ENCODE measurements around the gene FGGY. TPM values are rescaled to one million over a fixed set of nuclear protein-coding genes. Genes with fewer than 3 reads are reported as not detected.

The FGGY gene
- total and polyA plus RNA-seq, 2 donors (not counting 3 experiments of a cell fraction or from before 2014, with no cell fraction given): 5.6 to 6.4 TPM

DNA sequence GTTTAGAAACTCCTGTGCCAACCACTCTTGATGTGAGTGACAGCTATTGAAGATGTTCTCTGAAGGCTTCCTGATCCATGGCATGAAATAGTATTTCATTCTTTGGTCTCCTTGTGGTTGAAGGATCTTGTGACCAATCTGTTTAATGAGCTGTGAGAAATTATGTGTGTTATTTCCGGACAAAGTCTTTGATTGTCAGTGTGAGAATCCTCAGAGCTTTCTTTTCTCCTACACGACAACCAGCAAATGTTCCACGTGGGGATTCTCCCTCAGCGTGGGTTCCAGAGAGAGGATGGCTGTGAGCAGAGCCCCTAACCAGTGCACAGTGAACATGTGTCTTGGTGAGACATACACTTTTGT is 472.8 kb downstream of the FGGY start:
- H3K4me3 ChIP-seq (replicated peaks in 1 of 3; ENCODE audit: insufficient read depth in 1 of 3, low read depth in 1 of 3, low read length in 3 of 3): no peak overlapping the region
- POLR2A ChIA-PET: no interaction called here
- FAIRE-seq (no peak), DNase-seq (ENCODE audit: low read depth, low spot score) (no peak)
- CTCF ChIA-PET: interaction anchor here (1.2 kb wide), 1 partner anchor 71 kb away, joined by 3 read pairs; no protein-coding TSS in a partner anchor
- BruUV-seq (replicated peaks): no TSS peak
- intact Hi-C loops (cut with micrococcal nuclease): no loop called here
- H3K4me2 ChIP-seq (ENCODE audit: insufficient read depth, low read length): no peak overlapping the region
- no peaks in the 10 kb centered on the region for H3K79me2 ChIP-seq (ENCODE audit: control insufficient read depth, insufficient read depth, low read length)
- no peak overlapping the region for H3K9ac ChIP-seq (replicated peaks; ENCODE audit: extremely low read depth, insufficient read depth, low read length)
- dilution Hi-C loops (cut with MboI; ENCODE audit: extremely low pct_ligation_motif_present, low sequenced_read_pairs): no loop called here
- H3K9me1 ChIP-seq (replicated peaks; ENCODE audit: control insufficient read depth, extremely low read depth, insufficient read depth, low read length): no peaks in the 10 kb centered on the region
- no peaks in the 10 kb centered on the region for H4K20me1 ChIP-seq (replicated peaks; ENCODE audit: control insufficient read depth, extremely low read depth, insufficient read depth, low read length)
- TF ChIP-seq, protein P1, sequence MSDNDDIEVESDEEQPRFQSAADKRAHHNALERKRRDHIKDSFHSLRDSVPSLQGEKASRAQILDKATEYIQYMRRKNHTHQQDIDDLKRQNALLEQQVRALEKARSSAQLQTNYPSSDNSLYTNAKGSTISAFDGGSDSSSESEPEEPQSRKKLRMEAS (IDR thresholded peaks at IDR 0.05; ENCODE audit: insufficient read depth, insufficient read length): no peak
- no peak for TF ChIP-seq EZH2 (IDR thresholded peaks at IDR 0.05; ENCODE audit: borderline replicate concordance, low read depth, low read length, severe bottlenecking)
- TF ChIP-seq CTCF (IDR thresholded peaks at IDR 0.05; ENCODE audit: extremely low read depth in 1 of 2, insufficient read depth in 1 of 2, low read depth in 1 of 2, low read length in 2 of 2): no peak
- no peak for TF ChIP-seq POLR2AphosphoS5 (IDR thresholded peaks at IDR 0.05; ENCODE audit: insufficient read depth, low read depth, low read length)
- no peak for TF ChIP-seq GATA2 (IDR thresholded peaks at IDR 0.05; ENCODE audit: insufficient read depth, insufficient read length, low read depth, low read length)
- no peak for TF ChIP-seq FOS (IDR thresholded peaks at IDR 0.05; ENCODE audit: borderline replicate concordance, insufficient read depth, low read length)
- no peak for TF ChIP-seq JUN (IDR thresholded peaks at IDR 0.05; ENCODE audit: borderline replicate concordance, insufficient read depth, insufficient read length, low read depth)
- TF ChIP-seq MYC (IDR thresholded peaks at IDR 0.05; ENCODE audit: low read depth, low read length): no peak
- no peak overlapping the region for H2AFZ ChIP-seq (ENCODE audit: low read depth, low read length)
- no peaks in the 10 kb centered on the region for H3K9me3 ChIP-seq (replicated peaks; ENCODE audit: control insufficient read depth, insufficient read depth, low read length)
- no peaks in the 10 kb centered on the region for H3K36me3 ChIP-seq (ENCODE audit: control insufficient read depth in 2 of 2, extremely low read depth in 1 of 2, insufficient read depth in 2 of 2, low read length in 2 of 2)
- H3K27ac ChIP-seq (ENCODE audit: insufficient read depth, low read depth, low read length): no peak overlapping the region
- H3K27me3 ChIP-seq (ENCODE audit: control insufficient read depth in 2 of 2, insufficient read depth in 2 of 2, low read length in 2 of 2): no peaks in the 10 kb centered on the region
- H3K4me1 ChIP-seq (ENCODE audit: control insufficient read depth, extremely low read depth, insufficient read depth, low read length): peaks cover 17% of the 10 kb centered on the region

All from endothelial cell of umbilical vein (primary cell).